ENCODE measurements around the gene NPIPA1.
"Not testable (repeated sequence)": the region's sequence is repeated elsewhere in the genome, so short reads cannot be mapped to it uniquely, and the experiment has no call there.

Gene NPIPA1

DNA sequence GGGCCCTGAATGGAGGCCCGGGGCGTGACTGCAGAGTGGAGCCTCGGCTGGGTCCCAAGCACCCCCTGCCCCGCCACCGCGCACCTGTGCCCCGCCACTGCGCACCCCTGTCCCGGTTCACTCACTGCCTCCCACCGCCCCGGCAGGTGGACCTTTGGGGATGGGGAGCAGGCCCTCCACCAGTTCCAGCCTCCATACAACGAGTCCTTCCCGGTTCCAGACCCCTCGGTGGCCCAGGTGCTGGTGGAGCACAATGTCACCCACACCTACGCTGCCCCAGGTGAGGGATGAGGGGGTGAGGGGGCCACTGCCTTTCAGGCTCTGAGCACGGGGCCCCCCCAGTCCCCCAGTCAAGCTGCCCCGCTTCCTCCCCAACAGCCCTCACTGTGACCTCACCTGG lies 12.9 kb upstream of the NPIPA1 start:
- CTCF ChIA-PET; POLR2A ChIA-PET; DNase-seq (ENCODE audit: low read depth, low spot score); H3K4me3 ChIP-seq (ENCODE audit: low read depth, low read length): not testable (repeated sequence)

DNA sequence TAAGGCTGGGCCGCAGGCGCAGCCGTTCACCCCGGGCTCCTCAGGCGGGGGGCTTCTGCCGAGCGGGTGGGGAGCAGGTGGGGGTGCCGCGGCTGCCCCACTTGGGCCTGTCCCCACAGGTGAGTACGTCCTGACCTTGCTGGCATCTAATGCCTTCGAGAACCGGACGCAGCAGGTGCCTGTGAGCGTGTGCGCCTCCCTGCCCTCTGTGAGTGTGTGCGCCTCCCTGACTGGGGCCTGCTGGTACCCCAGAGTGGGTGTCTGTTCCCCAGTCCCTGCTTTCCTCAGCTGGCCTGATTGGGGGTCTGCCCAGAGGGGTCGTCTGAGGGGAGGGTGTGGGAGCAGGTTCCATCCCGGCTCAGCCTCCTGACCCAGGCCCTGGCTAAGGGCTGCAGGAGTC lies 12.3 kb upstream of the NPIPA1 start:
- POLR2A ChIA-PET; CTCF ChIA-PET; DNase-seq (ENCODE audit: low read depth, low spot score); H3K4me3 ChIP-seq (ENCODE audit: low read depth, low read length): not testable (repeated sequence)

- H3K4me3 ChIP-seq (ENCODE audit: low read depth, low read length); DNase-seq (ENCODE audit: low read depth, low spot score); POLR2A ChIA-PET; CTCF ChIA-PET: not testable (repeated sequence)
These were observed 9.1 kb upstream of the NPIPA1 start for GRCh38 chr16:14928064-14928714.

- DNase-seq (ENCODE audit: low read depth, low spot score); H3K4me3 ChIP-seq (ENCODE audit: low read depth, low read length); POLR2A ChIA-PET; CTCF ChIA-PET: not testable (repeated sequence)
These were observed 8.1 kb upstream of the NPIPA1 start for GRCh38 chr16:14929176-14929575.

GRCh38 chr16:14930246-14930645 lies 7.0 kb upstream of the NPIPA1 start:
- POLR2A ChIA-PET; DNase-seq (ENCODE audit: low read depth, low spot score); H3K4me3 ChIP-seq (ENCODE audit: low read depth, low read length); CTCF ChIA-PET: not testable (repeated sequence)

DNA sequence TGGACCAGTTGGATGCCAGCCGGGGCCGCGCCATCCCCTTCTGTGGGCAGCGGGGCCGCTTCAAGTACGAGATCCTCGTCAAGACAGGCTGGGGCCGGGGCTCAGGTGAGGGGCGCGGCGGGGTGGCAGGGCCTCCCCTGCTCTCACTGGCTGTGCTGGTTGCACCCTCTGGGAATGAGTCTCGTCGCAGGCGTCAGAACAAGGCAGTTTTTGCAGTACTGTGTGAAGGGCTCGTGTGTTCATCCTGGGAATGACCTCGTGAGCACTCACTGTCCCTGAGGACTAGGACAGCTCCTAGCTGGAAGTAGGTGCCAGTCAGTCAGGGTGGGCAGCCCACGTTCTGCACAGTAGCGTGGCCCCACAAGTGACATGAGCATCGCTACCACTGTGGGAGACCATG lies 6.3 kb upstream of the NPIPA1 start:
- CTCF ChIA-PET; POLR2A ChIA-PET; DNase-seq (ENCODE audit: low read depth, low spot score); H3K4me3 ChIP-seq (ENCODE audit: low read depth, low read length): not testable (repeated sequence)

GRCh38 chr16:14932581-14933375 lies 4.5 kb upstream of the NPIPA1 start:
- H3K4me3 ChIP-seq (ENCODE audit: low read depth, low read length); CTCF ChIA-PET; POLR2A ChIA-PET; DNase-seq (ENCODE audit: low read depth, low spot score): not testable (repeated sequence)

GRCh38 chr16:14937994-14938393 lies 751 bp downstream of the NPIPA1 start:
- DNase-seq (ENCODE audit: low read depth, low spot score); H3K4me3 ChIP-seq (ENCODE audit: low read depth, low read length); CTCF ChIA-PET; POLR2A ChIA-PET: not testable (repeated sequence)

- H3K4me3 ChIP-seq (ENCODE audit: low read depth, low read length); POLR2A ChIA-PET; CTCF ChIA-PET; DNase-seq (ENCODE audit: low read depth, low spot score): not testable (repeated sequence)
These were observed 5.4 kb downstream of the NPIPA1 start for GRCh38 chr16:14942686-14943085.

- DNase-seq (ENCODE audit: low read depth, low spot score) = no peak
- ChIA-PET CTCF (no interaction called here), POLR2A (no interaction called here)
- TF ChIP-seq CTCF (IDR thresholded peaks at IDR 0.05; ENCODE audit: insufficient read depth, low read length, missing control alignments) = no peak
- H3K4me3 ChIP-seq (ENCODE audit: low read depth, low read length) = no peak overlapping the region
These were observed 18.4 kb downstream of the NPIPA1 start for GRCh38 chr16:14955546-14956231.

GRCh38 chr16:14957576-14958322 lies 20.5 kb downstream of the NPIPA1 start:
- H3K4me3 ChIP-seq (ENCODE audit: low read depth, low read length) = no peak overlapping the region
- ChIA-PET CTCF (no interaction called here), POLR2A (no interaction called here)
- no peak for TF ChIP-seq CTCF (IDR thresholded peaks at IDR 0.05; ENCODE audit: insufficient read depth, low read length, missing control alignments)
- DNase-seq (ENCODE audit: low read depth, low spot score) = no peak
